Measurements from ENCODE around the gene CAMK4. TPM values are rescaled to one million over a fixed set of nuclear protein-coding genes. Genes with fewer than 3 reads are reported as not detected.

The CAMK4 gene
- total and polyA plus RNA-seq, 9 of the 15 experiments (the other 6 are each of a cell fraction or from before 2014, with no cell fraction given), result 0.35 TPM; not detected in 8

DNA sequence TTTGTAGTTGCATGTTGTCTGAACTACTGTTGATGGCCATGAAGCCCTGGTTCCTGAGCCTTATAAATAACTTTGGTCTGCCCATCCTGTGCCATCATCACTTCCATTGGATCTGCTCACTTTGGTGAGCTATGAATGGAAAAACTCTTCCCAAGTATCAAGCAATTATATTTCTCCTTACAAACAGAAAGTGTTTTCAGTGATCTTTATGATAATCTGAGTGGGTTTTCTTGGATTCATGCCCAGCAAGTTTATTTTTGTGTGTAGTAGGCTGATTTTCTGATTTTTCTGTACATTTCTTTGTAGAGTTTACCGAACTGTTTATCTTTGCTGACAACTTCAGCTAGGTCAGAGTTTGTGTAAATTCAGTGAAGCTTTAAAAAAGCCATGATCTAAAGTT lies 31.0 kb downstream of the CAMK4 start:
- Histone ChIP-seq H3K36me3 (ENCODE audit: control insufficient read depth, insufficient read depth, low read length) (no peaks in the 10 kb centered on the region), H3K9me3 (replicated peaks; ENCODE audit: control insufficient read depth, insufficient read depth, low read depth, low read length) (no peaks in the 10 kb centered on the region), H3K79me2 (ENCODE audit: control insufficient read depth, insufficient read depth, low read length) (no peaks in the 10 kb centered on the region), H4K20me1 (replicated peaks; ENCODE audit: control insufficient read depth, insufficient read depth, low read length) (no peaks in the 10 kb centered on the region), H3K27me3 (ENCODE audit: control insufficient read depth in 2 of 2, insufficient read depth in 2 of 2, low read length in 2 of 2) (no peaks in the 10 kb centered on the region), H3K27ac (ENCODE audit: extremely low read depth, low read depth, low read length) (no peak overlapping the region), H3K9me1 (ENCODE audit: control insufficient read depth, insufficient read depth, low read length) (no peaks in the 10 kb centered on the region), H3K4me1 (replicated peaks in 1 of 2; ENCODE audit: control insufficient read depth in 2 of 2, insufficient read depth in 2 of 2, low read length in 2 of 2) (no peaks in the 10 kb centered on the region), H2AFZ (ENCODE audit: low read depth, low read length) (no peak overlapping the region), H3K4me3 (no peak overlapping the region; the same call in 1 of the 2 replicates), H3K4me2 (ENCODE audit: insufficient read depth, low read length) (no peak overlapping the region), H3K9ac (ENCODE audit: insufficient read depth in 1 of 2, low read depth in 2 of 2, low read length in 2 of 2) (no peak overlapping the region)
- FAIRE-seq (no peak), DNase-seq (ENCODE audit: extremely low read depth in 1 of 4, low spot score in 3 of 4) (no peak), ATAC-seq (no peak)
- TF ChIP-seq ZNF830 (CRISPR knock-in tag; IDR thresholded peaks at IDR 0.05), result no peak
- no peak for TF ChIP-seq PHF20 (IDR thresholded peaks at IDR 0.05; ENCODE audit: partially characterized antibody)
- no peak for TF ChIP-seq ZBTB7A (IDR thresholded peaks at IDR 0.05; ENCODE audit: borderline replicate concordance, control insufficient read depth, low read depth, low read length)
- TF ChIP-seq CC2D1A (IDR thresholded peaks at IDR 0.05), result no peak
- TF ChIP-seq, protein P1, sequence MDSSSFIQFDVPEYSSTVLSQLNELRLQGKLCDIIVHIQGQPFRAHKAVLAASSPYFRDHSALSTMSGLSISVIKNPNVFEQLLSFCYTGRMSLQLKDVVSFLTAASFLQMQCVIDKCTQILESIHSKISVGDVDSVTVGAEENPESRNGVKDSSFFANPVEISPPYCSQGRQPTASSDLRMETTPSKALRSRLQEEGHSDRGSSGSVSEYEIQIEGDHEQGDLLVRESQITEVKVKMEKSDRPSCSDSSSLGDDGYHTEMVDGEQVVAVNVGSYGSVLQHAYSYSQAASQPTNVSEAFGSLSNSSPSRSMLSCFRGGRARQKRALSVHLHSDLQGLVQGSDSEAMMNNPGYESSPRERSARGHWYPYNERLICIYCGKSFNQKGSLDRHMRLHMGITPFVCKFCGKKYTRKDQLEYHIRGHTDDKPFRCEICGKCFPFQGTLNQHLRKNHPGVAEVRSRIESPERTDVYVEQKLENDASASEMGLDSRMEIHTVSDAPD (CRISPR knock-in tag; IDR thresholded peaks at IDR 0.05), result no peak
- no peak for TF ChIP-seq MCM5 (IDR thresholded peaks at IDR 0.05; ENCODE audit: low read depth)
- TF ChIP-seq, protein P2, sequence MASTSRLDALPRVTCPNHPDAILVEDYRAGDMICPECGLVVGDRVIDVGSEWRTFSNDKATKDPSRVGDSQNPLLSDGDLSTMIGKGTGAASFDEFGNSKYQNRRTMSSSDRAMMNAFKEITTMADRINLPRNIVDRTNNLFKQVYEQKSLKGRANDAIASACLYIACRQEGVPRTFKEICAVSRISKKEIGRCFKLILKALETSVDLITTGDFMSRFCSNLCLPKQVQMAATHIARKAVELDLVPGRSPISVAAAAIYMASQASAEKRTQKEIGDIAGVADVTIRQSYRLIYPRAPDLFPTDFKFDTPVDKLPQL (IDR thresholded peaks at IDR 0.05; ENCODE audit: extremely low read depth, insufficient read length), result no peak
- TF ChIP-seq, protein P3, sequence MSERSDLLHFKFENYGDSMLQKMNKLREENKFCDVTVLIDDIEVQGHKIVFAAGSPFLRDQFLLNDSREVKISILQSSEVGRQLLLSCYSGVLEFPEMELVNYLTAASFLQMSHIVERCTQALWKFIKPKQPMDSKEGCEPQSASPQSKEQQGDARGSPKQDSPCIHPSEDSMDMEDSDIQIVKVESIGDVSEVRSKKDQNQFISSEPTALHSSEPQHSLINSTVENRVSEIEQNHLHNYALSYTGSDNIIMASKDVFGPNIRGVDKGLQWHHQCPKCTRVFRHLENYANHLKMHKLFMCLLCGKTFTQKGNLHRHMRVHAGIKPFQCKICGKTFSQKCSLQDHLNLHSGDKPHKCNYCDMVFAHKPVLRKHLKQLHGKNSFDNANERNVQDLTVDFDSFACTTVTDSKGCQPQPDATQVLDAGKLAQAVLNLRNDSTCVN (CRISPR knock-in tag; IDR thresholded peaks at IDR 0.05), result no peak
- no peak for TF ChIP-seq HDAC3 (IDR thresholded peaks at IDR 0.05; ENCODE audit: borderline replicate concordance, partially characterized antibody)
- TF ChIP-seq CEBPB (tag; IDR thresholded peaks at IDR 0.05), result no peak
- no peak for TF ChIP-seq KAT8 (IDR thresholded peaks at IDR 0.05; ENCODE audit: low read depth)
- no peak for TF ChIP-seq TCF7 (IDR thresholded peaks at IDR 0.05; ENCODE audit: borderline replicate concordance)
- no peak for TF ChIP-seq ZNF766 (CRISPR knock-in tag; conservative IDR thresholded peaks at IDR 0.05)
- TF ChIP-seq ZNF316 (IDR thresholded peaks at IDR 0.05), result no peak
- no peak for TF ChIP-seq MAFG (tag; conservative IDR thresholded peaks at IDR 0.05)
- TF ChIP-seq ZNF444 (CRISPR knock-in tag; IDR thresholded peaks at IDR 0.05), result no peak
- TF ChIP-seq, protein P4, sequence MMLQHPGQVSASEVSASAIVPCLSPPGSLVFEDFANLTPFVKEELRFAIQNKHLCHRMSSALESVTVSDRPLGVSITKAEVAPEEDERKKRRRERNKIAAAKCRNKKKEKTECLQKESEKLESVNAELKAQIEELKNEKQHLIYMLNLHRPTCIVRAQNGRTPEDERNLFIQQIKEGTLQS (IDR thresholded peaks at IDR 0.05), result no peak
- TF ChIP-seq, protein P4 (CRISPR knock-in tag; conservative IDR thresholded peaks at IDR 0.05), result no peak
- POLR2A ChIA-PET, result interaction anchor here (0.6 to 1.6 kb wide), 2 partner anchors 10 to 206 kb away, joined by 3 to 6 read pairs; no protein-coding TSS in a partner anchor
- in situ Hi-C loops (cut with MboI) (loop anchor here (25.0 kb wide), 1 partner anchor 493 kb away; no protein-coding TSS in a partner anchor), intact Hi-C loops (cut with micrococcal nuclease) (no loop called here)
- no TSS peak for BruUV-seq (replicated peaks)
- 0% methylated on average over 1 of the region's 1 CpG for WGBS (ENCODE audit: insufficient coverage, low coverage, missing lambda C conversion rate)
- CTCF ChIA-PET (ENCODE audit: low intra/inter-chr PET ratio), result no interaction called here
